Stimulated activated effector memory CD8-positive, alpha-beta T cell treated with anti-CD3 and anti-CD28 coated beads, Interleukin-12 subunit alpha, Interleukin-12 subunit beta, amount 100 ng/mL, for 72 hours (primary cell): ENCODE results near the gene FBXO31.
"Not testable (repeated sequence)": the region's sequence is repeated elsewhere in the genome, so short reads cannot be mapped to it uniquely, and the experiment has no call there.

Source experiments
- ATAC-seq: fragments of 150-1000 bp; cut with Tn5 transposase; 2 replicates; pipeline ENCODE4 v1.10.0; 2021
- DNase-seq, 2 donors: peaks; one replicate each; pipeline ENCODE4 v3.0.0; 2021 to 2022; ENCODE audit warnings: low spot score in 2 of 2
- H3K27ac Mint-ChIP-seq: one replicate; pipeline ENCODE4 v1.8.0; 2022; ENCODE audit warnings: mild to moderate bottlenecking, mixed read lengths
- H3K36me3 Mint-ChIP-seq: one replicate; pipeline ENCODE4 v1.8.0; 2022; ENCODE audit warnings: mild to moderate bottlenecking, mixed read lengths
- H3K4me1 Mint-ChIP-seq: one replicate; pipeline ENCODE4 v1.8.0; 2022; ENCODE audit warnings: mixed read lengths
- H3K4me3 Mint-ChIP-seq: one replicate; pipeline ENCODE4 v1.8.0; 2022; ENCODE audit warnings: mild to moderate bottlenecking, mixed read lengths
- H3K9me3 Mint-ChIP-seq: one replicate; pipeline ENCODE4 v1.8.0; 2022; ENCODE audit warnings: mixed read lengths

Gene FBXO31

DNA sequence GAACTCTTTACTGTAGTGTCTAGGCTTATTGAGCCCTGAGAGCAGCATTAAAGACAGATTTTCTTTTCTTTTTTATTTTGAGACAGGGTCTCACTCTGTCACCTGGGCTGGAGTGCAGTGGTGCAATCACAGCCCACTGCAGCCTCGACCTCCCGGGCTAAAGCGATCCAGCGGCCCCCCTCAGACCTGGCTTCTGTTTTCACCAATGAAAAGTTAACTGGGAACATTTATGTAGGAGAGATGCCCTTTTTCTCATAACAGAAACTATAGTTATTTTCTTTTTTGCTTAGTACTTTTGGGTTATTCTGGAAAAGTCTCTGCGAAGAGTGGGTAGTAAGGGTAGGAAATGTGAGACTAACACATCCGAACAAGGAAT, 10.1 kb upstream of the FBXO31 start:
- peaks cover 66% of the 10 kb centered on the region for H3K36me3 Mint-ChIP-seq
- ATAC-seq (no peak), DNase-seq (no peak)
- peak overlapping the region; percentile 83 for H3K4me3 Mint-ChIP-seq
- peak overlapping the region; percentile 87 for H3K27ac Mint-ChIP-seq
- H3K4me1 Mint-ChIP-seq: peaks cover 33% of the 10 kb centered on the region
- H3K9me3 Mint-ChIP-seq: no peaks in the 10 kb centered on the region

DNA sequence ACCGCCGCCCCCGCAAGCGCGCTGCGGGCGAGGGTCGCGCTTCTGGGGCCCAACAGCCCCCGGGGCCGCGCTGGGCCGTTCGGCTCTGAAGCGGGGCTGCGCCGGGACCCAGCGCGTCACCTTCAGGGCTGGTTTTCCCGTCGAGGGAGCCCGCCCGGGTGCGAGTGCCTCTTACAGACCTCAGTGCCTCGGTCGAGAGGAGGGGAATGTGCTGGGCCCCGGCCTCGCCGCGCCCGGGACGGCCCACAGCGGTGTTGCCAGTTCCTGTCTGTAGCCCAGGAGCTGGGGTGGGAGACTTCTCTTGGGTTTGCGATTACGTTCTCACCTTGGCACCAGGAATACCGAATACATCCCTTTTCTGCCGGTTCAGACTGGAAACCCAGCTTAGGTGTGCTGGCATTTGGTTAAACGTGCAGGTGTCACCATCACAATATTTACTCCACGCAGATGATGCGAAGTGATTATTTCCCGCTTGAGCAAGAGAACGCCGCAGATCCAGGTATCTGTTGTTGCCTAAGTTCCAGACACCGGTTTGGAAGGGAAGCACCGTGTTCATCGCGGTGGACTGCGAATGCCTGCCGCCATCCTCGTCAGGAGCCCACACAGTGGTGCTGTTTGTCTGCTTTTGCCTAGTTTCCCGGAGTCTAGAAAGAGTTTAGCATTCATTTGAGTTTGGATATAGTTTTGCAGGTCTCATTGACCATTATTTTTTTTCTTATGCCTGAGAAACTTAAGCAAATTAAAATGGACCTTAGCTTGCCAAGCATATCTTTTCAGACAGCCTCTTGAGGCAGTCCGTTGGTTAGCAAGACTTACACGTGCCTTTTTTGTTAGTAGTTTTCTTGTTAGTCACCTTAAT, 9.5 kb upstream of the FBXO31 start:
- H3K36me3 Mint-ChIP-seq: peaks cover 66% of the 10 kb centered on the region
- H3K9me3 Mint-ChIP-seq: no peaks in the 10 kb centered on the region
- ATAC-seq (no peak), DNase-seq (peak; percentile 34 to 78)
- peaks cover 39% of the 10 kb centered on the region for H3K4me1 Mint-ChIP-seq
- H3K4me3 Mint-ChIP-seq: peak overlapping the region; percentile 83
- peak overlapping the region; percentile 87 for H3K27ac Mint-ChIP-seq

DNA sequence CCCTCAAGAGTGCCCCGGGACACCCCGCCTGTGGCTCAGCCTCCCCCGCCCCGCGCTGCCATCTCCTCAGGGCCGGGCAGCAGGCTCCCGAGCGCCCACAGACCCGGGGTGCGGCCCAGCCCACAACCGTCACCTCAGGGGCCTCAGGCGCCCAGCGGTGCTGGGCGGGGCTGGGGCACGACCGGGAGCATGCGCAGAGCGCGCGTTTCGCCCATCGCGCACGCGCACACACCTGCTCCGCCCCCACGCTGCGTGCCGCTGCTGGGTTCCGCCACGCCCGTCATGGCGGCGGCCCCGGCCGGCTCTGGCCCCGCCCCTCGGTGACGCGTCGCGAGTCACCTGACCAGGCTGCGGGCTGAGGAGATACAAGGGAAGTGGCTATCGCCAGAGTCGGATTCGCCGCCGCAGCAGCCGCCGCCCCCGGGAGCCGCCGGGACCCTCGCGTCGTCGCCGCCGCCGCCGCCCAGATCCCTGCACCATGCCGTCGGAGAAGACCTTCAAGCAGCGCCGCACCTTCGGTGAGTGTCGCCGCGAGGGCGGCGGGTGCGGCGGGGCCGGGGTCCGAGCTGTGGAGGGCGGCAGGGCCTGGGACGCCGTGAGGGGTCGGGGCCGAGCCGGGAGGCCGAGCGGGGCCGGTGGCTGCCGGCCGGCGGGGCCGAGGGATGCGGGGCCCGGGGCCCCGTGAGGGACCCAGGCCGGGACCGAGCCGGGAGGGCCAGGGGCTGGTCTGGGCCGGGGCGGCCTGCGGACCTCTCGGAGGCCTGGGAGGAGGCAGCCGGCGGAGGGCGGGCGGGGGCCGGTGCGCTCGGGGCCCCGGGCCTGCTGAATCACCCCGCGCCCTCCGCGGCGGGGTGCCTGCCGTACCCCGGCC, 8.6 kb upstream of the FBXO31 start, which contains the start of gene MAP1LC3B:
Gene MAP1LC3B, plus strand, starts transcription at position 387 of the 871 bp plus-strand sequence. Its CDS starts 92 bp downstream, at position 479.
- peak within 1 kb of the TSS; percentile 83 for H3K4me3 Mint-ChIP-seq
- ATAC-seq (peak; percentile 77), DNase-seq (peak; percentile 99 to 100)
- H3K9me3 Mint-ChIP-seq: no peaks in the 10 kb centered on the region
- peak within 1 kb of the TSS; percentile 96 for H3K27ac Mint-ChIP-seq
- peaks cover 48% of the 10 kb centered on the region for H3K4me1 Mint-ChIP-seq
- peaks cover 61% of the 10 kb centered on the region for H3K36me3 Mint-ChIP-seq

DNA sequence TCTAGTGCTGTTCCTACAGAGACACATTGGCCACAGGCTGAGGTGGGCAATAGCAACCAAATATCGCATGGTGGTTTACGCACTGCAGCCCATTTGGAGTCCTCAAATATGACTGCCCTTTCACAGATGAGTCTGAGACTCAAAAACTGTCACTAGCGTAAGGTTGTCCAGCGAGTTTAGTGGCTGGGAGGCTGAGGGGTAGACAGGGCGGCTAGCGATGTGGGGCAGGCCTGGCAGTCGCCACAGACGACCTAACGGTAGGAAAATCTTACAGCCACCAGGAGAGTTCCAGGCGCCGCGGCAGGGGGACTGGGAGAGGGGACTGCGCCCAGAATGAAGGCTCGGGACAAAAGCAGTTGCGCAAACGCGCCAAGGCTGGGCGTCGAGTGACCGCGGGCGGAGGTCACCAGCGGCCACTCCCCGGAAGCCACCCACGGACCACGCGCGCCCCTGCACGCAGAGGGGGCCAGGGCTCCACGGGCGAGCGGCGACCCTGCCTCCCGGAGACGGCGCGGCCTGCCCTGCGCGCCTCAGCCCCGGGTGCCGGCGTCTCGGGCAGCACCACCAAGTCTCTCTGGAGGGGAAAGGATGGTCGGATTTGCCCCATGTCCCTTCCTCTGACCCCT, 7.9 kb upstream of the FBXO31 start:
- Mint-ChIP-seq H3K27ac (peak overlapping the region; percentile 96), H3K36me3 (peaks cover 53% of the 10 kb centered on the region), H3K4me1 (peaks cover 55% of the 10 kb centered on the region), H3K9me3 (no peaks in the 10 kb centered on the region), H3K4me3 (peak overlapping the region; percentile 83)
- ATAC-seq (no peak), DNase-seq (peak in 1 of 2 donors; percentile 18)

DNA sequence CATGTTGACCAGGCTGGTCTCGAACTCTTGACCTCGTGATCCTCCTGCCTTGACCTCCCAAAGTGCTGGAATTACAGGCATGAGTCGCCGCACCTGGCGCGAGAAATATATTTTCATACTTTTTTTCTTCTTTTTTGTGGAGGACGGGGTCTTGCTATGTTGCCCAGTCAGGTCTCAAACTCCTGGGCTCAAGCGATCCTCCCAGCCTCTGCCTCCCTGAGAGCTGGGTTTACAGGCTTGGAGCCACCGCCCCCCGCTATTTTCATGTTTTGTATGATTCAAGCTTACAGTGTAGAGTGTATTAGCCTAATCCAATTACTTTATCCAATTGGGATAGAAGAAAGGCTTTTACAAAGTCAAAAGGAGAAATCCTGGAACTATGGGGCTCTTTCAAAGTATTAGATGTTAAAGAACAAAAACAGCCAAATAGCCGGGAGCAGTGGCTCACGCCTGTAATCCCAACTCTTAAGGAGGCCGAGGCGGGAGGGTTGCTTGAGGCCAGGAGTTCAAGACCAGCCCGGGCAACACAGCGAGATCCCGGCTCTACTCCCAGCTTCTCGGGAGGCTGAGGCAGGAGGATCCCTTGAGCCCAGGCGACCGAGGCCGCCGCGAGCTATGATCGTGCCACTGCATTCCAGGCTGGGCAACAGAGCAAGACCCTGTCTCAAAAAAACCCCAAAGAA, 7.2 kb upstream of the FBXO31 start:
- H3K27ac Mint-ChIP-seq: peak overlapping the region; percentile 96
- no peak for ATAC-seq
- peaks cover 60% of the 10 kb centered on the region for H3K4me1 Mint-ChIP-seq
- peak overlapping the region; percentile 83 for H3K4me3 Mint-ChIP-seq
- no peak for DNase-seq
- peaks cover 50% of the 10 kb centered on the region for H3K36me3 Mint-ChIP-seq
- no peaks in the 10 kb centered on the region for H3K9me3 Mint-ChIP-seq

DNA sequence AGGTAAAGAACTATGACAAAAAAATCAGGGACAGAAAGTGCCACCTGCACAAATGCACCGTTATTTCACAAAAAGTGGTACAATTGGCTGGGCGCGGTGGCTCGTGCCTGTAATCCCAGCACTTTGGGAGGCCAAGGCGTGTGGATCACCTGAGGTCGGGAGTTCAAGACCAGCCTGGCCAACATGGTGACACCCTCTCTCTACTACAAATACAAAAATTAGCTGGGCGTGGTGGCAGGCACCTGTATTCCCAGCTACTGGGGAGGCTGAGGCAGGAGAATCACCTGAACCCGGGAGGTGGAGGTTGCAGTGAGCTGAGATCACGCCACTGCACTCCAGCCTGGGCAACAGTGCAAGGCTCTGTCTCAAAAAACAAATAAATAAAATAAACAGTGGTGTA, 6.3 kb upstream of the FBXO31 start:
- H3K4me1 Mint-ChIP-seq: peaks cover 54% of the 10 kb centered on the region
- ATAC-seq, H3K9me3 Mint-ChIP-seq, DNase-seq, H3K4me3 Mint-ChIP-seq: not testable (repeated sequence)
- H3K36me3 Mint-ChIP-seq: peaks cover 50% of the 10 kb centered on the region
- peak overlapping the region; percentile 45 for H3K27ac Mint-ChIP-seq

DNA sequence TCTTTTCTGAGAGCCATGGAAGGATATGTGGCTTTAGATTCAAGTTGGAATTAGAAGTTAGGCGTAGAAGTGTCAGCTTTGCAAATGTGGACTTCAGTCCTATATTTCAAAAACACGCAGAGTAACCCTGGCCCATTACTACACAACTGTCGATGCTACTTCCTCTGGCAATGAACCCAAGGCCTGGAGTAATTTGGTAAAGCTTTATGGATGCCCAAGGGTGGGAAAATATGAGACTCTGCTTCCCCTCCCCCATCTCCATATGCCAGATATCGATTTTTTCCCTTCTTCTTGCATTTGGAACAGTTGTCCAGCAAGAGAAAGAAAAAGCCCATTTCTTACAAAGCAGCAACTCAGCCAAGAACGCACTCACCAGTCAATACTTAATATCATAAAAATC, 5.7 kb upstream of the FBXO31 start:
- Mint-ChIP-seq H3K4me1 (peaks cover 47% of the 10 kb centered on the region), H3K27ac (peak overlapping the region; percentile 45), H3K9me3 (no peaks in the 10 kb centered on the region), H3K36me3 (peaks cover 47% of the 10 kb centered on the region), H3K4me3 (peak overlapping the region; percentile 25)
- DNase-seq (no peak), ATAC-seq (no peak)

DNA sequence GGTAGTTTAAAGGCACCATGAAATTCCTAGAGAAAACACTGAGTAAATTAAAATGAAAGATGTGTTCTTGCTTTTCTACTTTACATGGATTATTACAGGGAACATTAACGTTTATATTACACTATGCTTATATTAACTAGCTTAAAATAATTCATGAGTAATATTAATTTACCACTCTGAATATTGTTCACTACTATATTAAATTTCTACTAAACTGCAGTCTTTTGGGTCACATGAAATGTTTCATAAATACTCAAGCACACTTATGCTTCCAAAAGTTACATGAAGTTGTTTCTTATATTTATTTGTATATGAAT, 5.2 kb upstream of the FBXO31 start:
- Mint-ChIP-seq H3K4me1 (peaks cover 47% of the 10 kb centered on the region), H3K27ac (peak overlapping the region; percentile 97), H3K4me3 (peak overlapping the region; percentile 63), H3K9me3 (no peaks in the 10 kb centered on the region), H3K36me3 (peaks cover 47% of the 10 kb centered on the region)
- DNase-seq (no peak), ATAC-seq (no peak)

DNA sequence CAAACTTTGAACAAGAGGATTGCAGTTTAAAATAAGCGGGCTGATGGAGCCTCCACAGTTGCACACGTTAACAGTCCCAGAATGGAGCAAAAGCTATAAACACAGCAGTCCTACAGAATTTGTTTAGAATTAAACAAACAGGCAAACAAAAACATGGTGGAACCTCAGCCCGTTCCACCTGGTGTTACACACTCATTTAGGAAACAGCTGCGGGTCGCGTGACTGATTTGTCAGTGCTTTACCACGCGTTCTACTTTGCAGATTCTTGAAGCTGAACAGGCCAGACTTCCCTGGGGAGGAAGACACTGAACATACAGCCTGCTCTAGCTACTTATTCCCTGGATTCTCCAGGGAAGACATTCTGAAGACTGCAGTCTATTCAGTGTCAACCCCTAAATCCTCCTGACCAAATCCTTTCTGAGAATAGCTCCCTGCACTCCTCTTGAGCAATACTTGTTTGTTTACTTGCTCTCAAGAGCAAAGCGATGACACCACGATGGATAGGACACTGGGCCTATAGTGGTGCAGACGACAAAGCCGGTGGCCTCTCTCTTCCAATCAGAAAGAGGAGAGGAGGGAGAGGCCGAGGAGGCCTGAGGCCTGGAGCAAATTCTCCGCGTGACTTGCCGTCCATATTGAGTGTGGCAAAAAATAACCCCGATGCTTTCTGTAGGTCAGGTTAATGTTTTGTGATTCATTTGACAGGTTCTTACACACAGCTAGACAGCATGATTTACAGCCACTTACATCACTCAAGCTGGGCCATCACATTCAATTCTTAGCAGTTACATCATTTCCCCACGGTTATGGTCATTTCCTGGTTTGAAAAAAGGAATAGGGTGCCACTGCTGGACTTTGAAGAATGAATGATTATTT, 4.6 kb upstream of the FBXO31 start:
- ATAC-seq: peak; percentile 82
- Mint-ChIP-seq H3K36me3 (peaks cover 46% of the 10 kb centered on the region), H3K4me1 (peaks cover 42% of the 10 kb centered on the region), H3K4me3 (peak overlapping the region; percentile 63), H3K27ac (peak overlapping the region; percentile 97), H3K9me3 (no peaks in the 10 kb centered on the region)
- peak; percentile 57 to 91 for DNase-seq

DNA sequence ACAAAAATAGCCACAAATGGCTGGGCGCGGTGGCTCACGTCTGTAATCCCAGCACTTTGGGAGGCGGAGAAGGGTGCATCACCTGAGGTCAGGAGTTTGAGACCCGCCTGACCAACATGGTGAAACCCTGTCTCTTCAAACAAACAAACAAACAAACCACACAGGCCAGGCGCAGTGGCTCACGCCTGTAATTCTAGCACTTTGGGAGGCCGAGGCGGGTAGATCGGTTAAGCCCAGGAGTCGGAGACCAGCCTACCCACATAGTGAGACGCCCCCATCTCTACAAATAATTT, 1.2 kb upstream of the FBXO31 start:
- ATAC-seq, DNase-seq, H3K9me3 Mint-ChIP-seq: not testable (repeated sequence)
- peak overlapping the region; percentile 88 for H3K4me3 Mint-ChIP-seq
- H3K4me1 Mint-ChIP-seq: peaks cover 66% of the 10 kb centered on the region
- peaks cover 39% of the 10 kb centered on the region for H3K36me3 Mint-ChIP-seq
- H3K27ac Mint-ChIP-seq: peak overlapping the region; percentile 99

DNA sequence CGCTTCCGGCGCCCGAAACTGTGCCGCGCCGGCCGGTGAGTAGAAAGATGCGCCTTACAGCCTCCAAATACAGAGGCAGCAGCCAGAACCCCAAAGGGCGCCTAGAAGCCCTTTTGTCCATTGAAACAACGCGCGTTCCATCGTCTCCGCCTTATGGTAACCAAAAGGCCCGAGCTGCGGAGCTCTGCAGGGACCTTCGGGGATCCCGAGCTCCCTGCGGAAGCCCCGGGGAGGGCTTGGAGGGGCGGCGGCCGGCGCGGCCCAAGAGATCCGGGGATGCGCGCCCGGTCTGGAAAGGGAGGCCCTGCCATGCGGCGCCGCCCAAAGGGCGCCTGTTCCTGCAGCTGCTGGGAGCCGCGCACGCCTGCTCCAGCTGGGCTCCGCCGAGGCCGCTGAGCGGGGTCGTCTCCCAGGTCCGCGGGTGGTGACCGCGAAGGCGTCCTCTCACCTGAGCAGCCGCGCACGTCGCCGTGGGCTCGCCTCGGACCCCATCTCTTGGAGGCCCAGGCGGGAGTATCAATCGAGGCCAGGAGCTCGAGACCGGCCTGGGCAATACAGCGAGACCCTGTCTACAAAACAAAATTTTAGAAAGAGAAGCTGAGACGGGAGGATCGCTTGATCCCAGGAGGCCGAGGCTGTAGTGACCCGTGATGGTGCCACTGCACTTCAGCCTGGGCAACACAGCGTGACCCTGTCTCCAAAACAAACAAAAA, 742 bp upstream of the FBXO31 start:
- peak overlapping the region; percentile 99 for H3K27ac Mint-ChIP-seq
- DNase-seq (no peak), ATAC-seq (peak; percentile 1)
- peak overlapping the region; percentile 88 for H3K4me3 Mint-ChIP-seq
- H3K36me3 Mint-ChIP-seq: peaks cover 44% of the 10 kb centered on the region
- no peaks in the 10 kb centered on the region for H3K9me3 Mint-ChIP-seq
- peaks cover 64% of the 10 kb centered on the region for H3K4me1 Mint-ChIP-seq

DNA sequence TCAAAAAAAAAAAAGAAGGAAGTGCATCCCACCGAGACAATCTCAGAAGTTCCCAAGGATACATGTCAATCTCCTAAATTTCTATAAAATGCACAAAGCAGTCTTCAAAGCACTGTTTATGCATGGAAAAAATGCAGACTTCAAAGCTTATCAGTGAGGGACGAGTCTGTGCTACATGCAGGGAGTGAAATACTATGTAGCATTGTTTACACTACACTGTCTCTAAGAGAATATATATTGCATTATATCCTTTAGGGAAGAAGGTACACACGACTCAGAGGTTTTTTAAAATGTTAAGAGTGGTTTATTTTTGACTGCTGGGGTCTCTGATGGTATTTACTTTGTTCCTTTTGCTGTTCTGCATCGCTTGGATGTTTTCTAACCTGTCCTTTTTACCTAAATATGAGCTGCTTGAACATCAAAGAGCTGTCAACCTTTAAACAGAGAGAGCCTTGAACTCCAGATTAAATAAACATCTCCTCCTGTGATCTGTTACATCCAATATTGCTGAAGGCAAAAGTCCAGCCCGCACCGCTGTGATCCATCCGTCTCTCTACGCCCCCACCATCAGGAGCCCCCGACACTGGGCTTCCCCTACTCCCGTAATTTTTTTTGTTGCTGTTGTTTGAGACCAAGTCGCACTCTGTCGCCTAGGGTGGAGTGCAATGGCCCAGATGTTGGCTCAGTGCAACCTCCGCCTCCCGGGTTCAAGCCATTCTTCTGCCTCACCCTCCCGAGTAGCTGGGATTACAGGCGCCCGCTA, 1.4 kb downstream of the FBXO31 start:
- H3K27ac Mint-ChIP-seq: peak overlapping the region; percentile 99
- no peak for ATAC-seq
- peak overlapping the region; percentile 88 for H3K4me3 Mint-ChIP-seq
- DNase-seq: no peak
- peaks cover 45% of the 10 kb centered on the region for H3K4me1 Mint-ChIP-seq
- H3K9me3 Mint-ChIP-seq: no peaks in the 10 kb centered on the region
- H3K36me3 Mint-ChIP-seq: peaks cover 48% of the 10 kb centered on the region

DNA sequence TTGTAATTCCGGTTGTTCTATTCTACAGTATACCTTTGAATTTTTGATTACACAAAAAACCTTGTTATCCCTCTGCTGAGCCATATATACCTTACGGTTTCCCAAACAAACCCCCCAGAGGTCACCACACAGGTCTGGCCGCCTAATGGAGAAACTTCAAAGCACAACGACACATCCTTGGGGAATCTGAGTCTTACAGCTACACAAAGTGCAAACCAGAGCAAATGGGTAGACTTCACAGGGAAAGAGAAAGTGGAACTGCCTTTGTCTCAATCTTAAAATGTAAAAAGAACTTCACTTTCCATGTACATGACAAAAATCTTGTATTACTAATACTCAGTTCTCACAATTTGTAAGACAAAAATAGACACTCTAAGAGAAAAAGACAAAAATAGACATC, 2.7 kb downstream of the FBXO31 start:
- Mint-ChIP-seq H3K9me3 (no peaks in the 10 kb centered on the region), H3K4me3 (peak overlapping the region; percentile 88), H3K27ac (peak overlapping the region; percentile 64), H3K4me1 (peaks cover 46% of the 10 kb centered on the region), H3K36me3 (peaks cover 54% of the 10 kb centered on the region)
- DNase-seq (peak in 1 of 2 donors; percentile 56), ATAC-seq (no peak)
